GM21528 (cell line): ENCODE measurements around the gene RNF151.
A peak's percentile ranks its signal among the peaks of the same experiment; 100 is the strongest.

Experiments
- ATAC-seq: cut with Tn5 transposase; IDR thresholded peaks from one replicate; pipeline ENCODE4 v1.9.1; 2021; ENCODE audit warnings: mild to moderate bottlenecking, moderate library complexity; ENCODE audit not compliant: unreplicated experiment, low FRiP score

The RNF151 gene

DNA sequence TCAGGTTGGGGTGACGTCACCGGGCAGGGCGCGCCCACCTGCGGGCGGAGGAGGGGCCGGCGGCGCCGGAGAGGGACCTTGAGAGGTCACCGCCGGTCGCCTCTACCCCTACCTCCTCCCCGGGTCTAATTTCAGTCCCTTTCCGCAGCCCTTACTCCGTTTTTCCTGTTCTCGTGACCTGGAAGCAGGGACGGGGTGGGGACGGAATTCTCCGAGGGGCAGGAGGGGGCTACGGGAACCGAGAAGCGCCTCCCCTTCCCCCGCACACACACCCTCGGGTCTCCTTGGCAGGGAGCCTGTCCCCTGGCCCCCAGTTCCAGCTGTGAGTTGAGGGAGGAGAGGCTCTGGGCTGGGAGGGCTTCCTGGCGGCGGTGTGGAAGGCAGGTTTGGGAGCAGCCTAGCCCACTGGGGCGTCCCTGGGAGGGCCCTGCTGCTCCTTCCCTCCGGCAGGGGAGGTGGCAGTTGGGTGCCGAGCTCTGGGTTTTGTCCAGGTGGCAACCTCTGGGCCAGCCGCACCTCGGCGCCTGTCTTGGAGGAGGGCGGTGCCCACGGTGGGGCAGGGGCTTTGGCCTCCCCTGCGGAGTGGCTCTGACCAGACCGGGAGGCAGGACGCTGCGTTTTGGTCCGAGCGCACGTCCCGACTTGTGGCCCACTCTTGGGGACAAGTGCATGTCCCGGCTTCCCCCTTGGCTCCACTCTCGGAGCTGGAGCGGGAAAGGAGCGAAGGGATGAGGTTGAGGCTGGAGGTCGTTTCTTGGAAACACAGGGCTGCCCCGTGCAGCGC is 23.9 kb downstream of the RNF151 start:
- no peak for ATAC-seq

DNA sequence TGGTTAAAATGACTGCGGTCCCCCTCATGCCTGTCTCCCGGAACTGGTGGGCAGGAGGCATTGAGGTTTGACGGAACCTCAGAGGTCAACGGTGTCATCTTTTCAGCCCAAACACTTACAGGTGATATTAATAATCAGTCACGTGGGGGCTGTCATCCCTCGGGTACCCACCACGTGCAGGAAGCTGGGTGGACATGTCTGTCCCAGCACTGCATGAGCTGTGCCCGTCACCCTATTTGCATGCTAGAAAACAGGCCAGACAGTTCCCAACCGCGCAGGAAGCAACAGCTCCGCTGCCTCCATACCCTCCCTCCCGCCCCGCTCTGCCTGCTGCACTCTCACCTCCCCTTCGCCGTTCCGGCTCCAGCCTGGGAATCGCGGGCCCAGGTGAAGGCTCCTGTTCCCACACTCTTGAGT is 24.5 kb downstream of the RNF151 start:
- no peak for ATAC-seq

DNA sequence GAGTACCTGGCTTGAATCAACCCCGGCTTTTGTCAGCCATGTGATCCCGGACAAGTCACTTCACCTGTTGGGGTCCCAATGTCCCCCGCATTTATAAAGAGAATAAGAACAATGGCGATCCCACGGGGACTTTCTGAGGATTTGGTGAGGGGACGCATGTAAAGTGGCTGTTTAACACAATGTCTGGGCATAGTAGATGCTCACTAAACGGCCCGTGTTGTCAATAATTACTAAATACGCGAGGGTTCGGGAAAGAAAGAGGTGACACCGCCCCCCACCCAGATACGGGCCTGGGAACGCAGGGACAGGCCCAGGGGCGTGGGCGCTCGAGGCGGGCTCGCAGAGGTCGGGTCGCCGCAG is 24.9 kb downstream of the RNF151 start:
- ATAC-seq, result no peak

DNA sequence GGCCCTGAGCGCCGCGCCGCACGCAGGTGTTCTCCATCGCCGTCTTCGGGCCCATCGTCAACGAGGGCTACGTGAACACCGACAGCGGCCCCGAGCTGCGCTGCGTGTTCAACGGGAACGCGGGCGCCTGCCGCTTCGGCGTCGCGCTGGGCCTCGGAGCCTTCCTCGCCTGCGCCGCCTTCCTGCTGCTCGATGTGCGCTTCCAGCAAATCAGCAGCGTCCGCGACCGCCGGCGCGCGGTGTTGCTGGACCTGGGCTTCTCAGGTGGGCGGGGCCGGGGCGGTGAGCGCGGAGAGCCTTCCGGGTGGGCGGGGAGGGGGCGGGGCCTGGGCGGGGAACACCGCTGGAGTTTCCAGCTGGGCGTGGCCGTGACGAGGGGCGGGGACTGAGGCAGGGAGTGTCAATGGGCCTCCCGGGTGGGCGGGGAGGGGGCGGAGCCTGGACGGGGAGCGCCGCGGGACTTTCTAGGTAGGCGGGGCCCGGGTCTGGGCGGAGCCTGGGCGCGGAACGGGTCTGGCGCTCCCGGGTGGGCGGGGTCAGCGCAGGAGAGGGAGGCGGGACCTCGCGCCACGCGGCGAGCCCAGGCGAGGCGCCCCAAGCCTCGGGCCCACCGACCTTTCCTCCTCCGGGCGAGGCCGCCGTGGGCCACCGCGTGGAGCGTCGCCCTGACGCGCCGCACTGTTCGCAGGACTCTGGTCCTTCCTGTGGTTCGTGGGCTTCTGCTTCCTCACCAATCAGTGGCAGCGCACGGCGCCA is 25.5 kb downstream of the RNF151 start:
- peak; percentile 41 for ATAC-seq

- ATAC-seq, result no peak
These were observed 26.2 kb downstream of the RNF151 start for GRCh38 chr16:1992704-1993317.

DNA sequence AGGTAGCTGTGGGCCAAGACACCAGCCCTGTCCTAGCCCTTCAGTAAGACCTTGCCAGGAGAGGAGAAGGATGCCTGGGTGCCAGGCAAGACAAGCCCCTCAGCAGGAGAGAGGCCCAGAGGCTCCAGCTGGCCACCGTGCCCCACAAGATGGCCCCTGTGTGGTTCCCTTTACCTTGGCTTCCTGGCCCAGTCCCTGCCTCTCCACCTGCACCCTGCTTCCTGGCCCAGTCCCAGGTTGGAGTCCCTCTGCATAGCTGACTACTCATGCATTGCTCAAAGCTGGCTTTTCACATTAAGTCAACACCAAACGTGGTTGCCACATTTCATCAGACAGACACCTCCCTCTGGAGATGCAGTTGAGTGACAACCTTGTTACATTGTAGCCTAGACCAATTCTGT is 27.1 kb downstream of the RNF151 start:
- no peak for ATAC-seq

DNA sequence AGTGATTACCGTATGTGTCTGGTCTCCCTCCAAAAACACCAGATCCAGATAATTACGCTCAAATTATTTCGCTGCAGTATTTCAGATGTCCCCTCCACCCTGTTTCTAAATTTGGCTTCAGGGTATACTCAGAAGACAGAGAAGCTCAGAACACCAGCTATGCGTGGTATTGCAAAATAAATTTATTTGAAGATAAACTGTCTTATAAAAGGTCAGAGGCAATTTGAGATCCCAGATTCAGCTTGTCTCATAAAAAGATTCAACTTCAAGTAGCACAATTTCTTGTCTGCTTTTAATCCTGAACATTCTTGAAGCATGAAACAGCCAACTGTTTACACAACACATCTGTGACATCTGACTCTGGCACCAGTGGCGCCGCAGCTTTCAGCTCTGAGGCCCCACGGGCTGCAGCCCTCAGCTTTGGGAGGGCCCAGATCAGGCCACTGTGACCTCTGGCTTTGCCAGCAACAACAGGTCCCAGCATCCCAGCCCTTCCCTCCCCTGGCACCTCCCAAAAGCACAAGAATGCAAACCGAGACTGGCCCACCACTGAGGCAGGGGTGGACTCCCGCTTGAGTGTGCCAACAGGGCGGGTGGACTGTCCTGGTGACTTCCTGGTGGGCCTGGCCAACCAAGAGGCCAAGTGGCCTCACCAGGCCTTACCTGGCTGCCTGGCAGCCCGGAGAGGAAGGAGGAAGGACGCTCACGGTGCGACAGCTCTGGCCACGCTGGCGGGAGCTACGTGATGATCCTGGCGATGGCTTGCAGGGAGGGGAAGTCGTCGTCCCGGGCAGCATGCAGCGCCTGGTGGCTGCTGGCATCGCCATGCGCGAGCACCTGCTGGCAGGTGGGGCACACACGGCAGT is 31.1 kb downstream of the RNF151 start:
- ATAC-seq, result no peak

GRCh38 chr16:1998360-1998835 is 31.7 kb downstream of the RNF151 start:
- no peak for ATAC-seq

- no peak for ATAC-seq
These were observed 32.5 kb downstream of the RNF151 start for GRCh38 chr16:1998852-1999801.

DNA sequence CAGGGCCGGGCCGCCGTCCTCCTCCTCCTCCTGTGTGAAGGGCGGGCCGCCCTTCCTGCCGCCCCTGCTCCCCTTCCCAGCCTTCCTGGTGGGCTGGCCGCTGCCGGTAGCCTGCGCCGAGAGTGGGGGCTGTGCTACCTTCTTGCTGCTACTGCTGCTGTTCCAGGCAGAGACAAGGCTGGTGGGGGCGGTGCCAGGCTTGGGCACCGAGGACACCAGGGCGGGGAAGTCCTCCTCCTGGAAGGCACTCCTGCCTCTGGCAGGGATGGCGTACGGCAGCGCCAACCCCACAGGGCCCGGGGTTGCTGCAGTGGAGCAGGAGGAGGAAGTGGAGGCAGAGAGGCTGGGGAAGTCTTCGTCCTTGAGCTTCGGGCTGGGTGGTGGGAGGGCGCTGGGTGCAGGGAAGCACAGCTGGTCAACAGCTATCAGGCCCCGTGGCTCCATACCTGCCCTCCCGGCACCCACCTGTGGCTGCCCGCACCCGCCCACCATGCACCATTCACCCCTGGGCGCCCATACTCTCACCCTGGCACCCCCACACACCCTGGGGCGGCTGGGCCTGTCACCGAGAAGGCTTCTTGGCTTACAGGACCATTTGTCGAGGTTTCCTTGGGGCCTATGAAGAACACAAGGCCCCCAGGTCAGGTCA is 33.3 kb downstream of the RNF151 start:
- no peak for ATAC-seq

- no peak for ATAC-seq
These were observed 34.4 kb downstream of the RNF151 start for GRCh38 chr16:2001035-2001434.

GRCh38 chr16:2001456-2002355 is 35.0 kb downstream of the RNF151 start:
- no peak for ATAC-seq

GRCh38 chr16:2002406-2003230 is 36.0 kb downstream of the RNF151 start:
- no peak for ATAC-seq

DNA sequence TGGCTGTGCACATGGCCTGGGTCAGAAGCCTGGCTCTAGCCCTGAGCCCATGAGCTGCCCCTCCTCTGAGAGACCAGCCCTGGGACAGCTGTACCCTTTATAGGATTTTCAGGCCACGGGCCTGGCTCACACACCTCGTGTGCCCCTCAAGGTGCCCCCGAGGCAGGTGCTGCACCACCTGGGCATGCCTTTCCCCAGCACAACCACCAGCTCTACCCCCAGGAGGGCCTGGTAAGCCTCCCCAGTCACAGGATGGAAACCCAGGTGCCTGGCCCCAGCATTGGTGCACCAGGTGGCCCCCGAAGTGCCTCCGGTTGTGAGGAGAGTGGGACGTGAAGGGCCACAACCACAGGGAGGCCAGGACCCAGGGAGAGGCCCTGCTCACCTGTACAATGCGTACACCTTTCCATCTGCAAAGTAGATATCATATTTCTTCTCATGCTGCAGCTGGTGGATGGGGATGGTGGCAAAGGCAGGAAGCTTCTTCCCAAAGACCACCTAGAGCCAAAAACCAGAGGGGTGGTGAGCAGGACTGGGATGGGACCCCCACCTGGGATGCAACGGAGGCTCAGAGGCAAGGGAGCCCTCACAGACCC is 36.7 kb downstream of the RNF151 start:
- ATAC-seq, result no peak

DNA sequence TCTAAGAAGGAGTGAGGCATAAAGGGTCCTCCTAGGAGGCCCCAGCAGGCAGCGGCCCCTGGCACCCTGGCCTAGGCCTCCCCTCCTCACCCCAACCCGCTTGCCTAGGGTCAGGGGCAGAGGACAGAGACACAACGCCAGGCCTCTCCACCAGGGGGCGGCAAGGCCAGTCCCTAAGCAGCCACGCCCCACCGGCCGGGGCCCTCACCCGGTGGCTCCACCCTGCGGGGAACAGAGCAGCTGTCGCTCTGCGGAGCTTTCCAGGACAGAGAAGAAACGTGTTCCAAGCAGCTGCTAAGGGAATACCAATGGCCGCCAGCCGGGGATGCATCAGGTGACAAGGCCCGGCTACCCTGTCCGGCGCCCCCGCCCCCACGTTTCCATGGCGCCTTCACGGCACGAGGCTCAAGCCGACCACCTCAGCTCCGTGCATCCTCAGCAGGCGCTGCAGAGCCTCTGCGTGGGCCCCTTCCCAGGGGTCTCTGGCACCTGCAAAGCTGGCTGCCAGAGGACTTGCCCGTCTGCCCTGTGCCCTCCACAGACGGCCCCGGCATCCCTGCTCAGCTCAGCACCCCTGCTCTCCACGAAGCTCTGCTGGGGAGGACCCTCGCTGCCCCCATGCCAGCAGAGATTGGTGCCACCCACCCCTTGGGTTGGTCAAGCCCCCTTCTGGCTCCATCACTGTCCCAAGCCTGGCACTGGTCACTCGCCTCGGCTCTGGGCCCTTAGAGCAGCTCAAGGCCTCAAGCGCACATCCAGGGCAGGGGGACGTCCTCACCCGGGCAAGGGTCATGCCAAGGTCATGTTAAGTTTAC is 37.4 kb downstream of the RNF151 start:
- ATAC-seq, result no peak
